Measurements from ENCODE around the gene CENATAC. TPM values are rescaled to one million over a fixed set of nuclear protein-coding genes. Genes with fewer than 3 reads are reported as not detected.
"Not testable (repeated sequence)": the region's sequence is repeated elsewhere in the genome, so short reads cannot be mapped to it uniquely, and the experiment has no call there.

CENATAC gene
- total RNA-seq, 2 experiments from 2014 or later = 47.7 to 60.6 TPM

GRCh38 chr11:118984825-118985224, 13.1 kb upstream of the CENATAC start:
- intact Hi-C loops (cut with micrococcal nuclease; ENCODE audit: unreplicated experiment) = no loop called here
- no peak for TF ChIP-seq EZH2phosphoT487 (IDR thresholded peaks at IDR 0.05; ENCODE audit: borderline replicate concordance, low read depth, low read length)
- TF ChIP-seq CTCF (conservative IDR thresholded peaks at IDR 0.05; ENCODE audit: low read length) = no peak
- H2AFZ ChIP-seq (ENCODE audit: low read length) = no peak overlapping the region
- no peak for DNase-seq (ENCODE audit: low spot score)
- no peaks in the 10 kb centered on the region for H4K20me1 ChIP-seq (ENCODE audit: insufficient read depth, low read length)
- no peaks in the 10 kb centered on the region for H3K79me2 ChIP-seq (ENCODE audit: insufficient read depth, low read depth, low read length)
- H3K27ac ChIP-seq (ENCODE audit: low read depth, low read length, poor library complexity, severe bottlenecking) = no peak overlapping the region
- H3K9me3 ChIP-seq (ENCODE audit: low read length) = no peaks in the 10 kb centered on the region
- H3K9me2 ChIP-seq (ENCODE audit: insufficient read depth, low read length) = no peaks in the 10 kb centered on the region
- H3K4me2 ChIP-seq (ENCODE audit: low read length) = no peak overlapping the region
- ChIA-PET CTCF (ENCODE audit: unreplicated experiment) (interaction anchor here (0.5 kb wide), 1 partner anchor 12 kb away, joined by 3 read pairs; no protein-coding TSS in a partner anchor), POLR2A (interaction anchor here (1.1 kb wide), 1 partner anchor 11 kb away, joined by 4 read pairs; no protein-coding TSS in a partner anchor)
- H3K4me3 ChIP-seq (ENCODE audit: low read depth, low read length, poor library complexity, severe bottlenecking) = no peak overlapping the region
- no TSS peak for BruUV-seq (replicated peaks)
- H3K36me3 ChIP-seq (ENCODE audit: insufficient read depth, low read length) = no peaks in the 10 kb centered on the region
- H3K4me1 ChIP-seq (ENCODE audit: insufficient read depth, low read length, poor library complexity, severe bottlenecking) = no peaks in the 10 kb centered on the region

GRCh38 chr11:118988280-118988679, 9.7 kb upstream of the CENATAC start:
- no TSS peak for BruUV-seq (replicated peaks)
- H3K36me3 ChIP-seq (ENCODE audit: insufficient read depth, low read length) = no peaks in the 10 kb centered on the region; the same call in 1 of the 2 replicates
- H3K27ac ChIP-seq (ENCODE audit: low read depth, low read length, poor library complexity, severe bottlenecking) = no peak overlapping the region
- DNase-seq (ENCODE audit: low spot score) = no peak
- ChIA-PET POLR2A (no interaction called here), CTCF (ENCODE audit: unreplicated experiment) (no interaction called here)
- intact Hi-C loops (cut with micrococcal nuclease; ENCODE audit: unreplicated experiment) = no loop called here
- H3K9me3 ChIP-seq (ENCODE audit: low read length) = no peaks in the 10 kb centered on the region
- no peak overlapping the region for H3K4me2 ChIP-seq (ENCODE audit: low read length)
- no peak overlapping the region for H2AFZ ChIP-seq (ENCODE audit: low read length)
- H3K4me3 ChIP-seq (ENCODE audit: low read depth, low read length, poor library complexity, severe bottlenecking) = no peak overlapping the region
- H4K20me1 ChIP-seq (ENCODE audit: insufficient read depth, low read length) = no peaks in the 10 kb centered on the region
- no peaks in the 10 kb centered on the region for H3K79me2 ChIP-seq (ENCODE audit: insufficient read depth, low read depth, low read length)
- TF ChIP-seq CTCF (conservative IDR thresholded peaks at IDR 0.05; ENCODE audit: low read length) = no peak
- TF ChIP-seq EZH2phosphoT487 (IDR thresholded peaks at IDR 0.05; ENCODE audit: borderline replicate concordance, low read depth, low read length) = no peak
- no peaks in the 10 kb centered on the region for H3K4me1 ChIP-seq (ENCODE audit: insufficient read depth, low read length, poor library complexity, severe bottlenecking)
- no peaks in the 10 kb centered on the region for H3K9me2 ChIP-seq (ENCODE audit: insufficient read depth, low read length)

- POLR2A ChIA-PET; H3K79me2 ChIP-seq (ENCODE audit: insufficient read depth, low read depth, low read length); H4K20me1 ChIP-seq (ENCODE audit: insufficient read depth, low read length); CTCF ChIA-PET (ENCODE audit: unreplicated experiment); H3K4me1 ChIP-seq (ENCODE audit: insufficient read depth, low read length, poor library complexity, severe bottlenecking); H3K9me2 ChIP-seq (ENCODE audit: insufficient read depth, low read length); H2AFZ ChIP-seq (ENCODE audit: low read length); H3K27ac ChIP-seq (ENCODE audit: low read depth, low read length, poor library complexity, severe bottlenecking); DNase-seq (ENCODE audit: low spot score); H3K4me2 ChIP-seq (ENCODE audit: low read length); H3K36me3 ChIP-seq (ENCODE audit: insufficient read depth, low read length); H3K4me3 ChIP-seq (ENCODE audit: low read depth, low read length, poor library complexity, severe bottlenecking); intact Hi-C loops (cut with micrococcal nuclease; ENCODE audit: unreplicated experiment); H3K9me3 ChIP-seq (ENCODE audit: low read length); BruUV-seq (replicated peaks): not testable (repeated sequence)
Measured at GRCh38 chr11:118991486-118992038, 6.4 kb upstream of the CENATAC start.
